Measurements from ENCODE around the gene PI4KA. TPM values are rescaled to one million over a fixed set of nuclear protein-coding genes. Genes with fewer than 3 reads are reported as not detected.
"Not testable (repeated sequence)": the region's sequence is repeated elsewhere in the genome, so short reads cannot be mapped to it uniquely, and the experiment has no call there.

PI4KA gene
- total RNA-seq, 4 donors from 2014 or later, result 44.7 to 136 (median 67.7) TPM

DNA sequence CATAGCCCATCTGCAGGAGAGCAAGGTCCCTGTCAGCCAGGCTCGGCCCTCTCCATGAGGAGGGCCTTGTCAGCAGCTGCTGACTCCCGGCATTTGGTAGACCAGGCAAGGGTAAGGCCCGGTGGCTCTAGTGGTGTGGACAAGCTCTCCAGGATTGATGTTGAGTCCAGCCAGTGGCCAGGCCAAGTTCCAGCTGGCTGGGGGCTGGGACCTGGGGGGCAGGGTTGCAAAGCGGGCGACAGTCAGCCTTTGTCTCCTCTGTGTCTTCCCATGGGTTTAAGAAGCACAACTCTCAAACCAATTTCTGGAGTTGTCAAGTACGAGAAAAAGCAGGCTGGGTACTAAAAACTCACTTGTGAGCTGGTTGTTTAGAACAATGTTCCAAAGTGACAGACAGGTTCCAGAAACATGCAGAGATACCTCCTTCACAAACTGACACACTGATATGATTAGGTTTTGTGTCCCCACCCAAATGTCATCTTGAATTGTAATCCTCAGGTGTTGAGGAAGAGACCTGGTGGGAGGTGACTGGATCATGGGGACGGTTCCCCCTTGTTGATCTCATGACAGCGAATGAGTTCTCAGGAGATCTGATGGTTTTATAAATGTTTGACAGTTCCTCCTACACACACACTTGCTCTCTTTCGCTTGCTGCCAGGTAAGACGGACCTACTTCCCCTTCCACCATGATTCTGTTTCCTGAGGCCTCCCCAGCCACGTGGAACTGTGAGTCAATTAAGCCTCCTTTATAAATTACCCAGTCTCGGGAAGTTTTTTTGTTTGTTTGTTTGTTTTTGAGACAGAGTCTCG, 137.0 kb downstream of the PI4KA start:
- peaks cover 52% of the 10 kb centered on the region for H3K36me3 ChIP-seq

DNA sequence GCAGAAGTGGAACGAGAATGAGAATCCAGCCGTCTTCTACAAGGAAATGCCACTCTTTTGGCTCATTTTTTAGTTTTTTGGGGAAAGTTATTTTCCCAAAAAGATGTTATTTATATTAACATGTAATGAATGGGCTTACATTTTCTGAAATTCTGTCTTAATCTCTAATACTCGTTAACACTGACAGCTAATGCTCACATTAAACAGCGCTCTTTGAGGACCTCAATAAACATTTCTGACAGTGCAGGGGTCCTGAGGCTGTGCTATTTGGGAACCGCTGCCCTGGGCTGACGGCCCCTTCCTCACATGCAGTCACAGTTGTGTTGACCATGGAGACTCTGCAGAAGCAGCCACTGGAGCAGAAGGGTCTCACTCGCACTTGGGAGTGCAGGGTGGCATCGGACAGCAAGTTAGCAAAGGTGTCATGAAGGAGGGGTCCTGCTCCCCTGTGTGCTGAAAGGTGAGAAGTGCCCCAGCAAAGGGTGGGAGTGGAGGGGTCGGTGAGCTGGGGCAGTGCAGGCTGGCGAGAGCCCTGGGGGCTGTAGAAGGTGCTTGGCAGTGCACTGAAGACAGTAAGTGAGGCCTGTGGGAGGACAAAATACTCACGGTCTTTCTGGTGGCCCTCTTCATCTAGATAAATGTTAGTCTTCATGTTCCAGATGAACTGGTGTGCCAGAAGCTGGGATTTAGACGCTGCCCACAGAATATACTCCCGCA, 137.8 kb downstream of the PI4KA start:
- DNase-seq (ENCODE audit: low spot score in 2 of 2), result no peak
- no peaks in the 10 kb centered on the region for H3K27me3 ChIP-seq
- H3K9me3 ChIP-seq, result no peaks in the 10 kb centered on the region
- H3K36me3 ChIP-seq, result peaks cover 49% of the 10 kb centered on the region
- no peaks in the 10 kb centered on the region for H3K4me1 ChIP-seq
- TF ChIP-seq POLR2AphosphoS5 (IDR thresholded peaks at IDR 0.05), result no peak
- TF ChIP-seq, protein P1, sequence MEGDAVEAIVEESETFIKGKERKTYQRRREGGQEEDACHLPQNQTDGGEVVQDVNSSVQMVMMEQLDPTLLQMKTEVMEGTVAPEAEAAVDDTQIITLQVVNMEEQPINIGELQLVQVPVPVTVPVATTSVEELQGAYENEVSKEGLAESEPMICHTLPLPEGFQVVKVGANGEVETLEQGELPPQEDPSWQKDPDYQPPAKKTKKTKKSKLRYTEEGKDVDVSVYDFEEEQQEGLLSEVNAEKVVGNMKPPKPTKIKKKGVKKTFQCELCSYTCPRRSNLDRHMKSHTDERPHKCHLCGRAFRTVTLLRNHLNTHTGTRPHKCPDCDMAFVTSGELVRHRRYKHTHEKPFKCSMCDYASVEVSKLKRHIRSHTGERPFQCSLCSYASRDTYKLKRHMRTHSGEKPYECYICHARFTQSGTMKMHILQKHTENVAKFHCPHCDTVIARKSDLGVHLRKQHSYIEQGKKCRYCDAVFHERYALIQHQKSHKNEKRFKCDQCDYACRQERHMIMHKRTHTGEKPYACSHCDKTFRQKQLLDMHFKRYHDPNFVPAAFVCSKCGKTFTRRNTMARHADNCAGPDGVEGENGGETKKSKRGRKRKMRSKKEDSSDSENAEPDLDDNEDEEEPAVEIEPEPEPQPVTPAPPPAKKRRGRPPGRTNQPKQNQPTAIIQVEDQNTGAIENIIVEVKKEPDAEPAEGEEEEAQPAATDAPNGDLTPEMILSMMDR (IDR thresholded peaks at IDR 0.05), result no peak
- no peak for TF ChIP-seq POLR2A (IDR thresholded peaks at IDR 0.05)
- TF ChIP-seq EP300 (IDR thresholded peaks at IDR 0.05), result no peak
- no peak overlapping the region for H3K4me3 ChIP-seq
- no peak overlapping the region for H3K27ac ChIP-seq
- WGBS, result 95% methylated on average over 10 of the region's 13 CpGs

More for the DNA sequence above, 137.0 kb downstream of the PI4KA start:
- 89% methylated on average over 10 of the region's 13 CpGs for WGBS
- Histone ChIP-seq H3K27ac (no peak overlapping the region), H3K9me3 (no peaks in the 10 kb centered on the region), H3K27me3 (no peaks in the 10 kb centered on the region), H3K4me1 (no peaks in the 10 kb centered on the region), H3K4me3 (no peak overlapping the region)
- TF ChIP-seq POLR2A (IDR thresholded peaks at IDR 0.05), result no peak
- no peak for TF ChIP-seq EP300 (IDR thresholded peaks at IDR 0.05)
- TF ChIP-seq, protein P1 (IDR thresholded peaks at IDR 0.05), result no peak
- TF ChIP-seq POLR2AphosphoS5 (IDR thresholded peaks at IDR 0.05), result no peak
- DNase-seq (ENCODE audit: low spot score in 2 of 2), result no peak

DNA sequence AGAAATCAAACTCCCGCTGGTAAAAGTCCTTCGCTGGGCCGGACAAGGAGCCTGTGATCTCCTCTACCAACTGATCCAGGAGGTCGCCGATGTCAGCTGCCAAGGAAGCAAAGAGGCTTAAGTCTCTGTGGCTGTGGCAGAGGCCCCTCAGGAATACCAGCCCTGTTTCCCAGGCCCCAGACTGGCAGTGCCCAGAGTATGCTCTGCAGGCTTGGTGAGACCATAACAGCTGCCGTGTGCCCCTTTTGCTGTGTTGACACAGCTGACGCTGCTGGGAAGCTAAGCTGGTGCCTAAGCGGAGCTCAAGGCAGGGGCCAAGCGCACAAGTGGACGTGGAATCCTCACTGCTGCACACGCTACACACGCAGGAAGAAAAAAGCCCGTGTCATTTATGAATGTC, 139.9 kb downstream of the PI4KA start:
- H3K4me3 ChIP-seq; H3K27me3 ChIP-seq; H3K27ac ChIP-seq; H3K4me1 ChIP-seq; DNase-seq (ENCODE audit: low spot score in 2 of 2); H3K9me3 ChIP-seq: not testable (repeated sequence)
- 97% methylated on average over 5 of the region's 13 CpGs for WGBS
- peaks cover 46% of the 10 kb centered on the region for H3K36me3 ChIP-seq

DNA sequence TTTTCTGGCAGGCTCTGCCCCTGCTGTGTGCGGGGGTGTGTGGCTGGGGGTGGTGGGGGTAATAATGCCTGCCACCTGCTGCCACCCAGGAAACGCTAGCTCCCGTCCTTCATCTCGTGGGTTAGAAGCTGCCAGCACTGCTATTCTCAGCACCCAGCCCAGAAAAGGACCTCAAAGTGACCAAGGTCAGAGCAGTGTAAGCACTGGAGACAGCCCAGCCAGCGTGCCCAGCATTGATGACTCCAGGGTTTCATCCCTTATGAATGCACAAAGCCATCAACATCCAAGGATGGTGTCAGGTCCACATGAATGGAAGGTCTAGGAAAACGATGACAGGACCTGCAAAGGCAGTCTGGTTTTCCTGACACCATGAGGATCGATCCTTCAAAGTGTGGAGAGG, 140.6 kb downstream of the PI4KA start:
- H3K9me3 ChIP-seq; H3K4me3 ChIP-seq; H3K27me3 ChIP-seq; DNase-seq (ENCODE audit: low spot score in 2 of 2); H3K27ac ChIP-seq; H3K4me1 ChIP-seq: not testable (repeated sequence)
- peaks cover 52% of the 10 kb centered on the region for H3K36me3 ChIP-seq
- WGBS, result 82% methylated on average over 5 of the region's 7 CpGs

DNA sequence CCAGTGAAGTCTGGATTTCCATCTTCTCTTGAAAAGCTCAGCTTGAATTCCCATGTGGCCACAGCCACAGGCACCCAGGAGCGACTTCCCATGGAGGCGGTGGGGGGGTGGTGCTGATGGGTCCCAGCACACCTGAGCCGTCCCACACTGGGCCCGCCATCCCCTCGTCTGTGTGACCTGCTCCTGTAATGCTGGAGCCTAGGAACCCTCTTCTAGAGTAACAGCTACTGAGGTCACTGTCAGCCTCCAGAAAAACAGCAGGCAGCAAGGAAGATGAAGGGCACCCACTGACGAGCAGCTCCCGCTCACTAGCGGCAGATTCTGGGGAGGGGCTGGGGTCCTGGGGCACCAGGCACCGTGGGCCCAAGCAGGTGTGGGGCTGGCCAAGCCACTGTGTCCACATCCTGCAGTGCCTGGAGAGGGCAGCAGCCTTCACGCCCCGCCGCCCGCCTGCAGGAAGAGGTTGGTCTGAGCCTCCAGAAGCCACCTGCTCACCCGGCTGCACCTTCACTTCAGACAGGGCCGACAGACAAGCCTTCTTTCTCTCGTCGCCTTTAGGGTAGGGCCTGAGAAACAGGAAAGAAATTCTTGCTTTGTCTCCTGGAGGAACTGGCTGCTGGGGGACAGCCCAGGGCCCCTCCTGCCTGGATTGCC, 141.3 kb downstream of the PI4KA start:
- not testable (repeated sequence) for H3K27me3 ChIP-seq; H3K27ac ChIP-seq; H3K9me3 ChIP-seq; DNase-seq (ENCODE audit: low spot score in 2 of 2); H3K4me3 ChIP-seq; H3K4me1 ChIP-seq
- H3K36me3 ChIP-seq, result peaks cover 53% of the 10 kb centered on the region
- 100% methylated on average over 4 of the region's 17 CpGs for WGBS

DNA sequence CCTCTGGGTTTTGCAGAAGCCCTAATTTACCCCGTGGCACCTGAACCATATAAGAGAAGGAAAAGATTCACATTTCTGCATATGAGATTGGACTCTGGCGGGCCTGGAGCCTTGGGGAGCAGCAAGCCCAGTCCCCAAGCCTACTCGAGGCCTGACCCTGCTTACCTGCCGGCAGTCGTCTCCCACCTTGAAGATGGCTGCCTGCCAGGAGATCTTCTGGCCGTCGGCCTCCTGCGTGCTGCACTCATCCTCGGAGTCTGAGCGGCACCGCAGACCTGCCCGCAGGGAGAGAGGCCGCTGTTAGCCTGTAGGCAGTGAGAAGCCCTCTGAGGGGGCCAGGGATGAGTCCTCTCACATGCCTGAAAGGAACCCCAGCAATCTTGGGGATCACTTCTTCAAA, 145.5 kb downstream of the PI4KA start:
- 89% methylated on average over 4 of the region's 13 CpGs for WGBS
- H3K27me3 ChIP-seq; H3K4me1 ChIP-seq; DNase-seq (ENCODE audit: low spot score in 2 of 2); H3K4me3 ChIP-seq; H3K27ac ChIP-seq; H3K9me3 ChIP-seq: not testable (repeated sequence)
- peaks cover 48% of the 10 kb centered on the region for H3K36me3 ChIP-seq

DNA sequence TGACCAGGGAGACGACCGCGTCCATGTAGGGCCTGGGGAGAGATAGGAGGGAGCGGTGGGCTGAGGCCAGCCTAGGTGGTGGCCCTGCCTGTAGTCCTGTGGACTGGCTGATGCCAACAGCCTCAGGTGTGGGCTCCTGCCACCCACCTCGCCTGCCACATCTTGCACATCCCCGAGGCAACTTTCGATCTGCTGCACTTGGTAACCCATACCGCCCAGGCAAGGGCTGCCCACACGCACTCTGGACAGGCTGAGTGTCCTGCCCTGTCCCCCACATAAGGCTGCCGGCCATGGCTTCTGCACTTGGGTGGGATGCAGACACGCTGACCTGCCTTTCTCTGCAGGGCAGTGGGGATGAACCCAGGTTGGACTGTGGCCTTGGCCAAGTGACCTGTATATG, 148.6 kb downstream of the PI4KA start:
- WGBS, result 96% methylated on average over 8 of the region's 11 CpGs
- not testable (repeated sequence) for H3K4me1 ChIP-seq; H3K27me3 ChIP-seq; H3K4me3 ChIP-seq; DNase-seq (ENCODE audit: low spot score in 2 of 2); H3K27ac ChIP-seq; H3K9me3 ChIP-seq
- H3K36me3 ChIP-seq, result peaks cover 30% of the 10 kb centered on the region

DNA sequence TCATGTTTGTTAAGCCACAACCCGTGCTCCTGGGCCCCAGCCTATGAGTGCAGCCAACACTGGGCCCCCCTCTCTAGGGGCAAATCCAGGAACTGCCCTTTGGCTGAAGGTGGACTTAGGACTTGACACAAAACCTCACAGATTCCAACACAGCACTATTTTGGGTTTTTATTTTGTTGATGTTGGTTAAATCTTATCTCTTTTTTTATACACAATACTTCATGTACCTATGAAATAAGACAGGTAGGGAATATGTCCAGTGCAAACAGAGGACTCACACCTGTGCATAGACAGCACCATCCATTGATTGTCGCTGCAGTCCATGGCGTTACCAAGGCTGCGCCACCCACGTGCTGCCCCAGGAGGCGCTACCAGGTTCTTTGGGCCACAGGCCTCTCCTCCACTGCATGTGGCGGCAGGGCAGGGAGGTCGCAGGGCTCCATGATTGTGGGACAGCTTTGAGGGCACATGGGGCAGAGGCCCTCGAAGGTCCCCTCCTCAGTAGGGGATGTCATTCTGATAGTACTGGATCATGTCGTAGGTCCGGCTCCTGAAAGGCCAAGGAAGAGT, 151.0 kb downstream of the PI4KA start:
- not testable (repeated sequence) for H3K27me3 ChIP-seq; DNase-seq (ENCODE audit: low spot score in 2 of 2); H3K9me3 ChIP-seq; H3K4me3 ChIP-seq; H3K27ac ChIP-seq; H3K4me1 ChIP-seq
- peaks cover 17% of the 10 kb centered on the region for H3K36me3 ChIP-seq
- WGBS, result 93% methylated on average over 7 of the region's 11 CpGs
